DMS 273 treated with DMSO at 0.1 percent for 48 hours (cell line): ENCODE results near the gene ZNF146.
"Not testable (repeated sequence)": the region's sequence is repeated elsewhere in the genome, so short reads cannot be mapped to it uniquely, and the experiment has no call there.

Experiments
- DNase-seq: peaks from one replicate; lab custom pipeline; 2025; lab: John Stamatoyannopoulos, UW

The ZNF146 gene

GRCh38 chr19:36214386-36215275 lies at the start of gene ZNF146, which contains the start of gene ZNF565:
Gene ZNF146, plus strand, starts transcription at chr19:36215106. Its CDS starts 21,335 bp downstream, at chr19:36236441.
Gene ZNF565, minus strand, starts transcription at chr19:36214665. Its CDS starts 12,680 bp downstream, at chr19:36201985.
- peak; percentile 96 for DNase-seq

- DNase-seq: peak; percentile 86
These were observed 45.7 kb upstream of the ZNF146 start for GRCh38 chr19:36169084-36169760.

GRCh38 chr19:36172852-36173251 lies 42.1 kb upstream of the ZNF146 start:
- no peak for DNase-seq

- DNase-seq: not testable (repeated sequence)
These were observed 41.1 kb upstream of the ZNF146 start for GRCh38 chr19:36173846-36174245.

- DNase-seq: not testable (repeated sequence)
These were observed 35.8 kb upstream of the ZNF146 start for GRCh38 chr19:36179077-36179476.

GRCh38 chr19:36182612-36183244 lies 32.2 kb upstream of the ZNF146 start:
- DNase-seq: no peak

GRCh38 chr19:36183245-36183628 lies 31.7 kb upstream of the ZNF146 start:
- DNase-seq: no peak

GRCh38 chr19:36186722-36187121 lies 28.2 kb upstream of the ZNF146 start:
- not testable (repeated sequence) for DNase-seq

- DNase-seq: no peak
These were observed 18.7 kb upstream of the ZNF146 start for GRCh38 chr19:36196249-36196648.

- no peak for DNase-seq
These were observed 16.8 kb upstream of the ZNF146 start for GRCh38 chr19:36198119-36198518.

- DNase-seq: no peak
These were observed 13.2 kb upstream of the ZNF146 start for GRCh38 chr19:36201684-36202083.

GRCh38 chr19:36203293-36203692 lies 11.6 kb upstream of the ZNF146 start:
- DNase-seq: no peak

GRCh38 chr19:36207605-36208252 lies 7.2 kb upstream of the ZNF146 start:
- no peak for DNase-seq

- DNase-seq: no peak
These were observed 5.5 kb upstream of the ZNF146 start for GRCh38 chr19:36209372-36209771.

GRCh38 chr19:36210497-36210896 lies 4.4 kb upstream of the ZNF146 start:
- DNase-seq: no peak

- DNase-seq: no peak
These were observed 2.0 kb upstream of the ZNF146 start for GRCh38 chr19:36212895-36213294.

GRCh38 chr19:36215276-36216123 lies 594 bp downstream of the ZNF146 start:
- peak; percentile 48 for DNase-seq

GRCh38 chr19:36221474-36221873 lies 6.6 kb downstream of the ZNF146 start:
- DNase-seq: no peak

- no peak for DNase-seq
These were observed 7.6 kb downstream of the ZNF146 start for GRCh38 chr19:36222503-36222902.

GRCh38 chr19:36225219-36225892 lies 10.4 kb downstream of the ZNF146 start:
- no peak for DNase-seq

- not testable (repeated sequence) for DNase-seq
These were observed 18.7 kb downstream of the ZNF146 start for GRCh38 chr19:36233626-36234025.
